22Rv1 (cell line): ENCODE results near the gene CSTB.

Experiments used
- ZFX ChIP-seq: fragments of 450-650 bp; IDR thresholded peaks from 2 replicates; pipeline ENCODE4 v1.6.1; 2017; ENCODE audit warnings: antibody characterized with exemption, borderline replicate concordance
- TF ChIP-seq, protein P1 (sequence below): fragments of 450-650 bp; IDR thresholded peaks from 2 replicates; pipeline ENCODE4 v1.5.1; 2017; ENCODE audit warnings: mild to moderate bottlenecking

- TF ChIP-seq, protein P1, sequence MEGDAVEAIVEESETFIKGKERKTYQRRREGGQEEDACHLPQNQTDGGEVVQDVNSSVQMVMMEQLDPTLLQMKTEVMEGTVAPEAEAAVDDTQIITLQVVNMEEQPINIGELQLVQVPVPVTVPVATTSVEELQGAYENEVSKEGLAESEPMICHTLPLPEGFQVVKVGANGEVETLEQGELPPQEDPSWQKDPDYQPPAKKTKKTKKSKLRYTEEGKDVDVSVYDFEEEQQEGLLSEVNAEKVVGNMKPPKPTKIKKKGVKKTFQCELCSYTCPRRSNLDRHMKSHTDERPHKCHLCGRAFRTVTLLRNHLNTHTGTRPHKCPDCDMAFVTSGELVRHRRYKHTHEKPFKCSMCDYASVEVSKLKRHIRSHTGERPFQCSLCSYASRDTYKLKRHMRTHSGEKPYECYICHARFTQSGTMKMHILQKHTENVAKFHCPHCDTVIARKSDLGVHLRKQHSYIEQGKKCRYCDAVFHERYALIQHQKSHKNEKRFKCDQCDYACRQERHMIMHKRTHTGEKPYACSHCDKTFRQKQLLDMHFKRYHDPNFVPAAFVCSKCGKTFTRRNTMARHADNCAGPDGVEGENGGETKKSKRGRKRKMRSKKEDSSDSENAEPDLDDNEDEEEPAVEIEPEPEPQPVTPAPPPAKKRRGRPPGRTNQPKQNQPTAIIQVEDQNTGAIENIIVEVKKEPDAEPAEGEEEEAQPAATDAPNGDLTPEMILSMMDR, result no peak
- no peak for TF ChIP-seq ZFX
Measured at GRCh38 chr21:43782431-43783097, 6.5 kb upstream of the CSTB start.
